Omental fat pad (tissue), 4 donors: ENCODE results near the gene C1QL1. TPM values are rescaled to one million over a fixed set of nuclear protein-coding genes. Genes with fewer than 3 reads are reported as not detected.

Source experiments
- ATAC-seq: fragments of 150-250 bp; one replicate; pipeline ENCODE4 v1.9.1; 2016; ENCODE audit warnings: mild to moderate bottlenecking, moderate library complexity; ENCODE audit not compliant: low FRiP score
- DNase-seq: peaks from one replicate; pipeline ENCODE4 v3.0.0-alpha.2; 2019; ENCODE audit warnings: low spot score
- CTCF ChIP-seq, 3 donors: fragments of 450-650 bp; IDR thresholded peaks; one replicate each; pipeline ENCODE4 v1.5.1; 2016 to 2017; ENCODE audit warnings: antibody characterized with exemption in 3 of 3, mild to moderate bottlenecking in 3 of 3, moderate library complexity in 2 of 3
- total RNA-seq, 4 donors: library from RNA; depleted of rRNA; stranded (reverse); fragments of >200 nt; gene quantifications; one replicate each; pipeline ENCODE4 v1.1.0, GENCODE V29; 2016

C1QL1 gene
- total RNA-seq, 4 donors from 2014 or later: 9.2 to 24.2 (median 10.4) TPM; not detected in 1

- peak; percentile 78 for ATAC-seq
- TF ChIP-seq CTCF (IDR thresholded peaks at IDR 0.05): no peak
Observed at GRCh38 chr17:44940317-44940716, 27.8 kb downstream of the C1QL1 start.

GRCh38 chr17:44935116-44935515, 33.0 kb downstream of the C1QL1 start:
- no peak for TF ChIP-seq CTCF (IDR thresholded peaks at IDR 0.05)
- no peak for DNase-seq
- ATAC-seq: no peak

More at GRCh38 chr17:44940317-44940716, 27.8 kb downstream of the C1QL1 start:
- no peak for DNase-seq

DNA sequence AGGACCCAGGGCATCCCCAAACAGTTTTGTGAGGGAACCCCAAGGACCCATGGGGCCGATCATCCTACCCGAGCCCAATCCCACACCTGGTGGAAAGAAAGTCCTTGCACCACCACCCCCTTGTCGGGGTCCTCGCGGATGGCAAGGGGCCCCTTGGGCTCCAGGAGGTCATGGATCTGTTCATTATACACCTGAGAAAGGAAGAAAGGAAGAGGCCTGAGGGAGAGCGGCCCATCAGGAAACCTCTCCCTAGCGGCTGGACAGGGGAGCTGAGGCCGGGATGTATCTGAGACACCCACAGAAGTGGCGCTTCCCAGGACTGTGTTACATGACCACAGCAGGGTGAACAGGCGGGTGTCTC, 33.4 kb downstream of the C1QL1 start:
- no peak for TF ChIP-seq CTCF (IDR thresholded peaks at IDR 0.05)
- DNase-seq (no peak), ATAC-seq (no peak)

- DNase-seq (no peak), ATAC-seq (no peak)
- no peak for TF ChIP-seq CTCF (IDR thresholded peaks at IDR 0.05)
Observed at GRCh38 chr17:44933824-44934744, 34.0 kb downstream of the C1QL1 start.

- DNase-seq: no peak
- no peak for TF ChIP-seq CTCF (IDR thresholded peaks at IDR 0.05)
- ATAC-seq: peak; percentile 16
Observed at GRCh38 chr17:44932787-44933097, 35.4 kb downstream of the C1QL1 start.

DNA sequence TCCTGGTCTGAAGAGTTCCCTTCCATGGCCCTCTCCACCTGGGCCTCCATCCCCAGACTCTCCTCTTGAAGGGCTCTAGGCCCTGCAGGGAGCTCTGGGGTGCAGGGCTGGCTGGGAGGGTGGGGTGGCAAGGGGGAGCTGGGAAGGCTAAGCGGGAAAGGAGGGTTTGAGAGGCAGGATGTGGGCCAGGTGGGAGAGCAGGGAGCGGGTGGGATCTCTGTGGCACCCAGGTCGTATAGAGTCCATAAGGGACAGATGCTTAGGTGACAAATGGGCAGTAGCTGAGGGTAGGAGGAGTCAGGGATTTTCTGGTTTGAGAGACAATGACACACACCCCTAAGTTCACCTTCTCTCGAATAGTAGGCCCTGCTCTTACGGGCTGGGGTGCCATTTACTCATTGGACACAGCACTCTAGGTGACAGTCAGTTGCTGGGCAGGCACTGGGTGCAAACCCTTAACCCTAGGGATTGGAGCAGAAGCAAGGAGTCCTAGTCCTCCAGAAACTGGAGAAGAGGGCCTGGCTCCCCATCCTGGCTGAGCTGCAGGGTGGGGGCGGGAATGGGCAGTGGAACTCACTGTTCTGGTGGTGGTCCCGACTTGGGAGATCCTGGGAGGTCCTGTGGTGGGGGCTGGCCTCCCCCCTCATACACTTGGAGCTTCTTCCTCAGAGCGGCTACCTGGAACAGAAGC, 35.9 kb downstream of the C1QL1 start:
- no peak for DNase-seq

More for the DNA sequence above, 35.9 kb downstream of the C1QL1 start:
- no peak for ATAC-seq
- no peak for TF ChIP-seq CTCF (IDR thresholded peaks at IDR 0.05)
